Measurements from ENCODE around the gene OR5M3.

The OR5M3 gene

DNA sequence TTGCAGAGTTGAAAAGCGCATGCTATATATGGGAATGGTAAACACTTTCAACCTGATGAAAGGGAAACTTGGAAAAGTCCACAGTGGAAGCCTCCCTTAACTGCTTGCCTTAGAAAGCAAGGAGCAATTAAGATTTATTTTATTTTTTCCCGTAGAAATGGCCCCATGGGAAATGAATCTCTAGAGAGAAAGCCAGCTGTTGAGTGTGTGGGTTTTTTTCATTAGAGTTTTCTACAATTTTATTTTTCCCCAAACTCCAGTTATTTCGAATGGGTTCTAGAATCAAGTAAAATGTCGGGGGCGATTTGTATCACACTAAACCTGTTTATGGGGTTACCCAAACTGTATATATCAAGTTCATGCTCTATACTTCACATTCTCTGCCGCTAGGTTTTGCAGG lies at the start of gene OR5M3:
Gene OR5M3, minus strand, starts transcription at position 101 of the 400 bp plus-strand sequence. CDS start 2,855 bp downstream, outside the sequence.
- DNase-seq (ENCODE audit: low read depth in 2 of 3, low spot score in 2 of 3), result no peak

DNA sequence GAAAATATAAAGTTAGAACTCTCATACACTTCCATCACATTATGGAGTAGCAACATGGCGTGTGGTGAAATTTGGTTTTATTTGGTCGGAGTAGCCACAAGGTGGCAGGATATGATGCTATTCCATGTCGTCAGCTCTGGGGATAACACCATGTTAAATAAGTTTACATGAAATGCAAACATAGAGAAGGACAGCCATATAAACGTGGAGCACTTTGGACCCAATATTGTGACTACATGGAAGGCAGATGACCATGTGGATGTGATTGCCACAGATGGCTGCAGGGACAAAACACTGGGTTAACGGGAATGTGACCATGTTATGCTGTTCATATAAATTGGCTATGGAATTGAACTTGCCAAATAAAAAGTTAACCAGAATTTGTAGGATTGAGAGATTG lies 48.9 kb upstream of the OR5M3 start:
- DNase-seq (ENCODE audit: low read depth in 2 of 3, low spot score in 2 of 3), result no peak

DNA sequence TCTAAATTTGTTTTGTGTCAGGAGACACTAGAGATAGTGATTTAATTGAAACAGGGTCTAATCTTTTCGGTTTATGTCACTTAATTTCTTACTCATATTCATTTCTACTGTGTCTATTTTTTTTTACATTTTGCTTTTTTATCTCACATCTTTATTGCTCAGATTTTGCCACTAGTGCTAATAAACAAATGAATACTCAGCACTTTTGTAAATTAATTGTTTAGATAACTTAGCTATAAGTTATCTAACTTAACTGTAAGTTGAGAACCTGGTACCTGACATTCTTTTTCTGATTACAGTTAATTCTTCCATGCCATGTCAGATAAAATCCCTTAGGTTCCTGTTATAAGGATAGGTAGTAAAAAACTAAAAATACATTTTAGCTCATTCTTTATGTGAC lies 40.1 kb upstream of the OR5M3 start:
- DNase-seq (ENCODE audit: low read depth in 2 of 3, low spot score in 2 of 3), result no peak

DNA sequence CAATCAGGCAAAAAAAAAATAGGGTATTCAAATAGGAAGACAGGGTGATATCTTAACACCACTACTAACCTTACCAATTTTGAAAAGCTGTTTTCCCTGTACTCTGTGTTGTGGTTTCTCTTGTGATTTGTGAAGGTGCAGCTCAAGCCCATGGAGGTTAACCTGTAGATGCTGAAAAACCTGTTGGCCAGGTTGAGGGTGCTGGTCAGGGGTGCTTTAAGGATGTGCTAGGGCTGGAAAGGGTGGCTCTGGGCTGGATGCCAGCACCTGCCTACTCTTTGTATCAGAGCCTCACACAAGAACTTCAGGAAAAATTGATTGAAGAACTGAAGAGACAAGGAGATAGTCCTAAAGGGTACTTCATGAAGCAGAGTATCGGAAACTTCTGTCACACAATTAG lies 36.3 kb upstream of the OR5M3 start:
- no peak for DNase-seq (ENCODE audit: low read depth in 2 of 3, low spot score in 2 of 3)

DNA sequence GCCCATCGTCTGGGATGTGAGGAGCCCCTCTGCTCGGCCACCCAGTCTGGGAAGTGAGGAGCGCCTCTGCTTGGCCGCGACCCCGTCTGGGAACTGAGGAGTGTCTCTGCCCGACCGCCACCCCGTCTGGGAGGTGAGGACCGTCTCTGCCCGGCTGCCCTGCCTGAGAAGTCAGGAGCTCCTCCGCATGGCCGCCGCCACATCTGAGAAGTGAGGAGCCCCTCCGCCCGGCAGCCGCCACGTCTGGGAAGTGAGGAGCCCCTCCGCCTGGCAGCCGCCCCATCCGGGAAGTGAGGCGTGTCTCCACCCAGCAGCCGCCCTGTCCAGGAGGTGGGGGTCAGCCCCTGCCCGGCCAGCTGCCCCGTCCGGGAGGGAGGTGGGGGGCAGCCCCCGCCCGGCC lies 23.9 kb upstream of the OR5M3 start:
- no peak for DNase-seq (ENCODE audit: low read depth in 2 of 3, low spot score in 2 of 3)

DNA sequence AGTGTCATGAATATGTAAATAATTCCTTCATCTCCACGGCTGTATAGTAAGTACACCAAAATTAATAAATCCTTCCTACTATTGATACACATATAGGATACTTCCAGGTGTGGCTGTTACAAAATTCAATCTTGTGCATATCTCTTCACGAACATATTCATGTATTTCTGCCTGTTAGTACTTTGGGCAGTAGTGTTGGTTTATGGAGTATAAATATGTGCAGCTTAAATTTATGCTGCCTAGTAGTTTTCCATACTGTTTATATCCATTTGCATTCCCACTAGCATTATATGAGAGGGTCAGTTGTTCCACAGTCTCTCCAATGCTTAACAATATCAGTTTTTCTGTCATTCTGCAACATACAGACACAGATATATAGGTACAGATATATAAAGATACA lies 22.0 kb upstream of the OR5M3 start:
- DNase-seq (ENCODE audit: low read depth in 2 of 3, low spot score in 2 of 3), result no peak

DNA sequence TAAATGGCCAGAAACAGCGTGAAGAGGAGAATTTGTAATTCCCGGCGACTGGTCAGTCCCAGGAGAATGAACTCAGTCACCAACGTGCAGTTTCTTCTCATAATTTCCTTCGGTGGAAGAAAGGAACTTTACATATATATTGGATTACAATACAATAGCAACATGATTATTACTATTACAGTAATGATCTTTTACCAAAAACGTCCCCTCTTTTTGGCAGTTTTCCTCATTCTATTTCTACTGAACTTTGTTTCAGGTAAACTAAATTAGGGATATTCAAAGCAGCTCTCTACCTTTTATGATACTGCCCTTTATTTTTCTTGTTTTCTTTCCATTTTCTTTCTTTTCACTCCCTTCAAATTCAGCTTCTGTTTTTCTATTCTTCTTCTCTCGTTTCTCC lies 18.1 kb upstream of the OR5M3 start, which contains the start of gene OR5M8:
Gene OR5M8, minus strand, starts transcription at position 101 of the 400 bp plus-strand sequence. Its CDS starts 0 bp downstream, at position 101.
- no peak for DNase-seq (ENCODE audit: low read depth in 2 of 3, low spot score in 2 of 3)

DNA sequence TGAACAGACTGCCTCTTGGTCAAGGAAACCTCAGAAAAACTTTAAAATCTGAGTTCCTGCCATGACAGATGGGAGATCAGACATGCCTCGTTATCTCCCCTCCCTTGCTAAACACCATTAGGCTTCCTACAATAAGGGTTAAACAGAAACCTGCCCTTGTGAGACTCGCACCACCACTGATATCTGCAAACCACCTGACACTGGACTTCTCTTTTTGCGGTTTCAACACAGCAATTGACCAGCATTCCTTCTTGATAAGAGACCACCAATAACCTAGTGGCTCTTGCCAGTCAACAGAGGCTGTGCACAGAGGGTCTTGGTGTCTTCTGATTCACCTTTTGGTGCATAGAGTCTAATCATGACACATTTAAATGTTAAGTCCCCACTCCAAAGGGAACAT lies 13.6 kb upstream of the OR5M3 start:
- DNase-seq (ENCODE audit: low read depth in 2 of 3, low spot score in 2 of 3), result no peak

DNA sequence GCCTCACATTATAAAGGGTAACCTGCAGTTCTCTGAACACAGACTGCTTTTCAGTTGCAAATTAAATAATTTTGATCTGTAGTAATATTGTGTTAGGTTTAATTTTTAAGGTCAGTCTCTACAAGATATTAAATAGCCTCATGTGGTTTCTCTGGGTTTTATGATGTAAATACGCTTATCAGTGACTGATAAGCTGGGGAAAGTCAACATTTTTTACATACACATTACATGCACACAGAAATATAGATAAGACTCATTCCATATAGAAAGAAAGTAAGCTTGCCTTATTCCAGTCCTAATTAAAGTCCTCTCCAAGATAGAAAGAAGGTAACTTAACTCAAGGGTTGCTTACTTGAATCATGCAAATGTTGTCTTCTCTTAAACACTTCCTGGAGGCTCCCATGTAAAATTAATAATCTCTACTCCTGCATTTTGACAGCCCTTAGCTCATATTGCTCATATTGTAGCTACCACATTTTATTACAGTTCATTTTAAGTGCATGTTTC lies 1.6 kb upstream of the OR5M3 start:
- DNase-seq (ENCODE audit: low read depth in 2 of 3, low spot score in 2 of 3), result no peak

DNA sequence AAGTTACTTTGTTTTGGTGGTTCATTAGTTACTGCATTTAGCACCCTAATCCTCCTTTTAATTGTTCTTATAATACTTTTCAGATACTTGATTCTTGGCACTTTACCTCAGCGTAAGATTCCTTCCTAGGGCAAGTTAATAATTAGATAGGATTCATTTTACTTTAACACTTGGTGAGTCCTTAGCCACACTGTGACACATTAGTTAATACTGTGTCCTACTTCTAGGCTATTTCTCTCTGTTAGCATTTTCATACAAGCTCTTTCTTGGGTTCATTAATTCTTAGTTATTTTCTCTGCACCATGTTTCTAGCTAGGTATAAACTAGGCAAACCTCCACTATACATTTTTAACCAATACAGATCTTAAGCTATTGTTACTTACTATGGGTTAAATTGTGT lies 16.1 kb downstream of the OR5M3 start:
- no peak for DNase-seq (ENCODE audit: low read depth in 2 of 3, low spot score in 2 of 3)

DNA sequence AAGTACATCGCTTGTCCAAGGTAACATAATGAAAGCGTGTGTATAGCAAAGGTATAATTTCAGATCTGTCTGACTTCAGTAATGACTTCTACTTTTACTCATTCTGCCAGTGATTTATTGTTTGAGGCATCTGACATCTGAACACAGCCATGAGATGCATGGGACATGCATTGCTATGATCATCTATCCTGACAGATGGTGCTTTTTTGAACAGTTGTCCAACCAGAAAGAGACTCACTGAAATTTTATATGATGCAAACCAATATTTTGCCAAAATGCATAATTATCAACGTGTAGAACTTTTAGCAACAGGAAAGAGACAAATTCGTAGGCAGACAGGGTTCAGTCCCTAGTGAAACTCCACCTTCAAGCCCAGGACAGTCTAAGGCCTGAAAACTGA lies 19.6 kb downstream of the OR5M3 start:
- DNase-seq (ENCODE audit: low read depth in 2 of 3, low spot score in 2 of 3), result no peak
